ENCODE data around the gene KIRREL1. TPM values are rescaled to one million over a fixed set of nuclear protein-coding genes. Genes with fewer than 3 reads are reported as not detected.

The KIRREL1 gene
- total RNA-seq, 1 experiment from 2014 or later: 30.5 TPM

- Histone ChIP-seq H3K79me2 (ENCODE audit: insufficient read depth, low read length) (peaks cover 11% of the 10 kb centered on the region; the same call in 1 of the 2 replicates), H3K9me3 (ENCODE audit: control insufficient read depth, low read depth, low read length) (no peaks in the 10 kb centered on the region), H4K8ac (replicated peaks; ENCODE audit: insufficient read length, low read depth, low read length) (no peak overlapping the region), H3K14ac (ENCODE audit: insufficient read depth, low read length) (no peak overlapping the region), H3K23ac (ENCODE audit: insufficient read length, low read depth, low read length) (no peak overlapping the region), H3K4ac (ENCODE audit: low read depth, low read length) (no peak overlapping the region), H2BK5ac (ENCODE audit: insufficient read length, low read length) (no peak overlapping the region), H3K79me1 (ENCODE audit: insufficient read depth, low read depth, low read length, poor library complexity, severe bottlenecking) (no peaks in the 10 kb centered on the region), H3K9ac (ENCODE audit: extremely low read depth, insufficient read length, low read length) (no peak overlapping the region), H3K18ac (ENCODE audit: insufficient read length, low read depth, low read length) (no peak overlapping the region), H2BK15ac (ENCODE audit: low read depth, low read length) (no peak overlapping the region), H3K23me2 (ENCODE audit: insufficient read length, low read depth, low read length, poor library complexity, severe bottlenecking) (no peaks in the 10 kb centered on the region), H4K91ac (ENCODE audit: insufficient read length, low read depth, low read length) (no peak overlapping the region), H2BK12ac (ENCODE audit: insufficient read length, low read depth, low read length) (no peak overlapping the region), H2AFZ (ENCODE audit: low read length) (no peak overlapping the region), H3K4me1 (ENCODE audit: insufficient read depth, low read length) (peaks cover 10% of the 10 kb centered on the region; the same call in 1 of the 2 replicates), H3T11ph (ENCODE audit: low read length) (no peak overlapping the region), H2AK5ac (ENCODE audit: insufficient read length, low read length) (no peak overlapping the region), H3K4me2 (ENCODE audit: insufficient read depth, insufficient read length, low read length) (no peak overlapping the region), H2BK120ac (ENCODE audit: low read depth, low read length, poor library complexity, severe bottlenecking) (no peak overlapping the region), H3K27ac (ENCODE audit: insufficient read length, low read depth, low read length) (no peak overlapping the region), H4K20me1 (ENCODE audit: control insufficient read depth, insufficient read depth, insufficient read length) (no peaks in the 10 kb centered on the region), H4K5ac (ENCODE audit: insufficient read length, low read depth, low read length) (no peak overlapping the region), H3K56ac (ENCODE audit: insufficient read length, low read depth, low read length) (no peak overlapping the region), H3K27me3 (ENCODE audit: insufficient read depth, low read length) (no peaks in the 10 kb centered on the region), H2BK20ac (ENCODE audit: low read depth, low read length, poor library complexity, severe bottlenecking) (no peak overlapping the region)
- TF ChIP-seq CTCF (conservative IDR thresholded peaks at IDR 0.05): 0 out of 3 replicates have a peak, but pooled peaks have one; percentile 5
- Mint-ChIP-seq H3K36me3 (ENCODE audit: insufficient read depth in 1 of 3, low read depth in 3 of 3) (peaks cover 0 to 4% (median 2%) of the 10 kb centered on the region in 3 experiments; a peak in 3 of 7 replicates), H3K4me1 (peaks cover 57 to 71% of the 10 kb centered on the region in 2 experiments), H3K27ac (peak overlapping the region; percentile 86 to 92 (median 87)), H3K9me3 (no peaks in the 10 kb centered on the region), H3K4me3 (no peak overlapping the region; a peak in 1 of 5 replicates), H3K27me3 (ENCODE audit: low read depth) (no peaks in the 10 kb centered on the region)
- WGBS (ENCODE audit: extremely low coverage, insufficient read length, low lambda C conversion rate): no CpG with 5 or more reads among the region's 14 CpGs
- DNase-seq: no peak
These were observed 9.4 kb downstream of the KIRREL1 start for GRCh38 chr1:158002631-158003405.

Measured in H9 (cell line).